ENCODE data around the gene SLC6A6. TPM values are rescaled to one million over a fixed set of nuclear protein-coding genes. Genes with fewer than 3 reads are reported as not detected.

Gene SLC6A6
- total RNA-seq, 1 experiment from 2014 or later, result 211 TPM

DNA sequence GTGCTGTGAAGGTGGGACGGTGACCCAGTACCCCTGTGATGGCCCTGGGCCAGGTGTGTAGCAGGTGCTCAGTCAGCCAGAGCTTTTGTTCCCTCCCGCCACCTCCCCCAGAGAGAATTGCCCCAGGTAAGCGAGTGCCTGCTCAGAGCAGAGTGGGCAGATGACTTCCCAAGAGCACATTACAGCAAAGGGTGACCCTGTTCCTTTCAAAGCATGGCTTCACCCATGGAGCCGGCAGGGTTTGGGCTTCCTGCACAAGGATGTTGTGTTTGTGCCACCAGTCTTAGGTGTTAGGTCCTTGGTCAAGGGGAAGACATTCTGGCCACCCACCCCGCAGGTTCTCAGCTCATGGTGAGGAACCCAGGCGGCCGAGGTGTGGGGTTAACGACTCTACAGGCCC is 30.7 kb downstream of the SLC6A6 start:
- DNase-seq (ENCODE audit: low spot score) (no peak), ATAC-seq (no peak)
- POLR2A ChIA-PET, result no interaction called here
- CTCF ChIA-PET, result interaction anchor here (0.6 to 1.0 kb wide), 3 partner anchors 161 to 787 kb away, joined by 3 read pairs; no protein-coding TSS in a partner anchor
- H3K27ac Mint-ChIP-seq, result no peak overlapping the region
- H3K9me3 Mint-ChIP-seq, result no peaks in the 10 kb centered on the region
- peaks cover 34% of the 10 kb centered on the region for H3K4me1 Mint-ChIP-seq
- H3K4me3 Mint-ChIP-seq, result no peak overlapping the region
- no peaks in the 10 kb centered on the region for H3K36me3 Mint-ChIP-seq
- no peaks in the 10 kb centered on the region for H3K27me3 Mint-ChIP-seq (ENCODE audit: low read depth)
- TF ChIP-seq, protein P1, sequence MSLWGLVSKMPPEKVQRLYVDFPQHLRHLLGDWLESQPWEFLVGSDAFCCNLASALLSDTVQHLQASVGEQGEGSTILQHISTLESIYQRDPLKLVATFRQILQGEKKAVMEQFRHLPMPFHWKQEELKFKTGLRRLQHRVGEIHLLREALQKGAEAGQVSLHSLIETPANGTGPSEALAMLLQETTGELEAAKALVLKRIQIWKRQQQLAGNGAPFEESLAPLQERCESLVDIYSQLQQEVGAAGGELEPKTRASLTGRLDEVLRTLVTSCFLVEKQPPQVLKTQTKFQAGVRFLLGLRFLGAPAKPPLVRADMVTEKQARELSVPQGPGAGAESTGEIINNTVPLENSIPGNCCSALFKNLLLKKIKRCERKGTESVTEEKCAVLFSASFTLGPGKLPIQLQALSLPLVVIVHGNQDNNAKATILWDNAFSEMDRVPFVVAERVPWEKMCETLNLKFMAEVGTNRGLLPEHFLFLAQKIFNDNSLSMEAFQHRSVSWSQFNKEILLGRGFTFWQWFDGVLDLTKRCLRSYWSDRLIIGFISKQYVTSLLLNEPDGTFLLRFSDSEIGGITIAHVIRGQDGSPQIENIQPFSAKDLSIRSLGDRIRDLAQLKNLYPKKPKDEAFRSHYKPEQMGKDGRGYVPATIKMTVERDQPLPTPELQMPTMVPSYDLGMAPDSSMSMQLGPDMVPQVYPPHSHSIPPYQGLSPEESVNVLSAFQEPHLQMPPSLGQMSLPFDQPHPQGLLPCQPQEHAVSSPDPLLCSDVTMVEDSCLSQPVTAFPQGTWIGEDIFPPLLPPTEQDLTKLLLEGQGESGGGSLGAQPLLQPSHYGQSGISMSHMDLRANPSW (CRISPR knock-in tag; conservative IDR thresholded peaks at IDR 0.05; ENCODE audit: low read depth), result no peak
- no peak for TF ChIP-seq CREM (CRISPR knock-in tag; IDR thresholded peaks at IDR 0.05)
- no peak for TF ChIP-seq ESRRA (CRISPR knock-in tag; IDR thresholded peaks at IDR 0.05; ENCODE audit: borderline replicate concordance)
- TF ChIP-seq RORB (CRISPR knock-in tag; IDR thresholded peaks at IDR 0.05), result no peak
- no peak for TF ChIP-seq EMX1 (CRISPR knock-in tag; IDR thresholded peaks at IDR 0.05)
- TF ChIP-seq, protein P2, sequence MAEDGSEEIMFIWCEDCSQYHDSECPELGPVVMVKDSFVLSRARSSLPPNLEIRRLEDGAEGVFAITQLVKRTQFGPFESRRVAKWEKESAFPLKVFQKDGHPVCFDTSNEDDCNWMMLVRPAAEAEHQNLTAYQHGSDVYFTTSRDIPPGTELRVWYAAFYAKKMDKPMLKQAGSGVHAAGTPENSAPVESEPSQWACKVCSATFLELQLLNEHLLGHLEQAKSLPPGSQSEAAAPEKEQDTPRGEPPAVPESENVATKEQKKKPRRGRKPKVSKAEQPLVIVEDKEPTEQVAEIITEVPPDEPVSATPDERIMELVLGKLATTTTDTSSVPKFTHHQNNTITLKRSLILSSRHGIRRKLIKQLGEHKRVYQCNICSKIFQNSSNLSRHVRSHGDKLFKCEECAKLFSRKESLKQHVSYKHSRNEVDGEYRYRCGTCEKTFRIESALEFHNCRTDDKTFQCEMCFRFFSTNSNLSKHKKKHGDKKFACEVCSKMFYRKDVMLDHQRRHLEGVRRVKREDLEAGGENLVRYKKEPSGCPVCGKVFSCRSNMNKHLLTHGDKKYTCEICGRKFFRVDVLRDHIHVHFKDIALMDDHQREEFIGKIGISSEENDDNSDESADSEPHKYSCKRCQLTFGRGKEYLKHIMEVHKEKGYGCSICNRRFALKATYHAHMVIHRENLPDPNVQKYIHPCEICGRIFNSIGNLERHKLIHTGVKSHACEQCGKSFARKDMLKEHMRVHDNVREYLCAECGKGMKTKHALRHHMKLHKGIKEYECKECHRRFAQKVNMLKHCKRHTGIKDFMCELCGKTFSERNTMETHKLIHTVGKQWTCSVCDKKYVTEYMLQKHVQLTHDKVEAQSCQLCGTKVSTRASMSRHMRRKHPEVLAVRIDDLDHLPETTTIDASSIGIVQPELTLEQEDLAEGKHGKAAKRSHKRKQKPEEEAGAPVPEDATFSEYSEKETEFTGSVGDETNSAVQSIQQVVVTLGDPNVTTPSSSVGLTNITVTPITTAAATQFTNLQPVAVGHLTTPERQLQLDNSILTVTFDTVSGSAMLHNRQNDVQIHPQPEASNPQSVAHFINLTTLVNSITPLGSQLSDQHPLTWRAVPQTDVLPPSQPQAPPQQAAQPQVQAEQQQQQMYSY (CRISPR knock-in tag; IDR thresholded peaks at IDR 0.05), result no peak
- TF ChIP-seq, protein P3, sequence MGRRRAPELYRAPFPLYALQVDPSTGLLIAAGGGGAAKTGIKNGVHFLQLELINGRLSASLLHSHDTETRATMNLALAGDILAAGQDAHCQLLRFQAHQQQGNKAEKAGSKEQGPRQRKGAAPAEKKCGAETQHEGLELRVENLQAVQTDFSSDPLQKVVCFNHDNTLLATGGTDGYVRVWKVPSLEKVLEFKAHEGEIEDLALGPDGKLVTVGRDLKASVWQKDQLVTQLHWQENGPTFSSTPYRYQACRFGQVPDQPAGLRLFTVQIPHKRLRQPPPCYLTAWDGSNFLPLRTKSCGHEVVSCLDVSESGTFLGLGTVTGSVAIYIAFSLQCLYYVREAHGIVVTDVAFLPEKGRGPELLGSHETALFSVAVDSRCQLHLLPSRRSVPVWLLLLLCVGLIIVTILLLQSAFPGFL (CRISPR knock-in tag; IDR thresholded peaks at IDR 0.05; ENCODE audit: borderline replicate concordance), result no peak
- no peak for TF ChIP-seq KAT7 (CRISPR knock-in tag; IDR thresholded peaks at IDR 0.05; ENCODE audit: borderline replicate concordance)
- TF ChIP-seq NFE2L1 (CRISPR knock-in tag; IDR thresholded peaks at IDR 0.05), result no peak
- TF ChIP-seq OVOL2 (CRISPR knock-in tag; IDR thresholded peaks at IDR 0.05; ENCODE audit: borderline replicate concordance), result no peak
- TF ChIP-seq, protein P4, sequence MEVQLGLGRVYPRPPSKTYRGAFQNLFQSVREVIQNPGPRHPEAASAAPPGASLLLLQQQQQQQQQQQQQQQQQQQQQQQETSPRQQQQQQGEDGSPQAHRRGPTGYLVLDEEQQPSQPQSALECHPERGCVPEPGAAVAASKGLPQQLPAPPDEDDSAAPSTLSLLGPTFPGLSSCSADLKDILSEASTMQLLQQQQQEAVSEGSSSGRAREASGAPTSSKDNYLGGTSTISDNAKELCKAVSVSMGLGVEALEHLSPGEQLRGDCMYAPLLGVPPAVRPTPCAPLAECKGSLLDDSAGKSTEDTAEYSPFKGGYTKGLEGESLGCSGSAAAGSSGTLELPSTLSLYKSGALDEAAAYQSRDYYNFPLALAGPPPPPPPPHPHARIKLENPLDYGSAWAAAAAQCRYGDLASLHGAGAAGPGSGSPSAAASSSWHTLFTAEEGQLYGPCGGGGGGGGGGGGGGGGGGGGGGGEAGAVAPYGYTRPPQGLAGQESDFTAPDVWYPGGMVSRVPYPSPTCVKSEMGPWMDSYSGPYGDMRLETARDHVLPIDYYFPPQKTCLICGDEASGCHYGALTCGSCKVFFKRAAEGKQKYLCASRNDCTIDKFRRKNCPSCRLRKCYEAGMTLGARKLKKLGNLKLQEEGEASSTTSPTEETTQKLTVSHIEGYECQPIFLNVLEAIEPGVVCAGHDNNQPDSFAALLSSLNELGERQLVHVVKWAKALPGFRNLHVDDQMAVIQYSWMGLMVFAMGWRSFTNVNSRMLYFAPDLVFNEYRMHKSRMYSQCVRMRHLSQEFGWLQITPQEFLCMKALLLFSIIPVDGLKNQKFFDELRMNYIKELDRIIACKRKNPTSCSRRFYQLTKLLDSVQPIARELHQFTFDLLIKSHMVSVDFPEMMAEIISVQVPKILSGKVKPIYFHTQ (CRISPR knock-in tag; IDR thresholded peaks at IDR 0.05), result no peak
- TF ChIP-seq, protein P5, sequence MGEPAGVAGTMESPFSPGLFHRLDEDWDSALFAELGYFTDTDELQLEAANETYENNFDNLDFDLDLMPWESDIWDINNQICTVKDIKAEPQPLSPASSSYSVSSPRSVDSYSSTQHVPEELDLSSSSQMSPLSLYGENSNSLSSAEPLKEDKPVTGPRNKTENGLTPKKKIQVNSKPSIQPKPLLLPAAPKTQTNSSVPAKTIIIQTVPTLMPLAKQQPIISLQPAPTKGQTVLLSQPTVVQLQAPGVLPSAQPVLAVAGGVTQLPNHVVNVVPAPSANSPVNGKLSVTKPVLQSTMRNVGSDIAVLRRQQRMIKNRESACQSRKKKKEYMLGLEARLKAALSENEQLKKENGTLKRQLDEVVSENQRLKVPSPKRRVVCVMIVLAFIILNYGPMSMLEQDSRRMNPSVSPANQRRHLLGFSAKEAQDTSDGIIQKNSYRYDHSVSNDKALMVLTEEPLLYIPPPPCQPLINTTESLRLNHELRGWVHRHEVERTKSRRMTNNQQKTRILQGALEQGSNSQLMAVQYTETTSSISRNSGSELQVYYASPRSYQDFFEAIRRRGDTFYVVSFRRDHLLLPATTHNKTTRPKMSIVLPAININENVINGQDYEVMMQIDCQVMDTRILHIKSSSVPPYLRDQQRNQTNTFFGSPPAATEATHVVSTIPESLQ (CRISPR knock-in tag; IDR thresholded peaks at IDR 0.05), result no peak
- TF ChIP-seq ZNF423 (CRISPR knock-in tag; IDR thresholded peaks at IDR 0.05), result no peak
- TF ChIP-seq TEAD1 (CRISPR knock-in tag; IDR thresholded peaks at IDR 0.05), result no peak
